ENCODE results near the gene TXNDC11.
"Not testable (repeated sequence)": the region's sequence is repeated elsewhere in the genome, so short reads cannot be mapped to it uniquely, and the experiment has no call there.

The TXNDC11 gene, protein sequence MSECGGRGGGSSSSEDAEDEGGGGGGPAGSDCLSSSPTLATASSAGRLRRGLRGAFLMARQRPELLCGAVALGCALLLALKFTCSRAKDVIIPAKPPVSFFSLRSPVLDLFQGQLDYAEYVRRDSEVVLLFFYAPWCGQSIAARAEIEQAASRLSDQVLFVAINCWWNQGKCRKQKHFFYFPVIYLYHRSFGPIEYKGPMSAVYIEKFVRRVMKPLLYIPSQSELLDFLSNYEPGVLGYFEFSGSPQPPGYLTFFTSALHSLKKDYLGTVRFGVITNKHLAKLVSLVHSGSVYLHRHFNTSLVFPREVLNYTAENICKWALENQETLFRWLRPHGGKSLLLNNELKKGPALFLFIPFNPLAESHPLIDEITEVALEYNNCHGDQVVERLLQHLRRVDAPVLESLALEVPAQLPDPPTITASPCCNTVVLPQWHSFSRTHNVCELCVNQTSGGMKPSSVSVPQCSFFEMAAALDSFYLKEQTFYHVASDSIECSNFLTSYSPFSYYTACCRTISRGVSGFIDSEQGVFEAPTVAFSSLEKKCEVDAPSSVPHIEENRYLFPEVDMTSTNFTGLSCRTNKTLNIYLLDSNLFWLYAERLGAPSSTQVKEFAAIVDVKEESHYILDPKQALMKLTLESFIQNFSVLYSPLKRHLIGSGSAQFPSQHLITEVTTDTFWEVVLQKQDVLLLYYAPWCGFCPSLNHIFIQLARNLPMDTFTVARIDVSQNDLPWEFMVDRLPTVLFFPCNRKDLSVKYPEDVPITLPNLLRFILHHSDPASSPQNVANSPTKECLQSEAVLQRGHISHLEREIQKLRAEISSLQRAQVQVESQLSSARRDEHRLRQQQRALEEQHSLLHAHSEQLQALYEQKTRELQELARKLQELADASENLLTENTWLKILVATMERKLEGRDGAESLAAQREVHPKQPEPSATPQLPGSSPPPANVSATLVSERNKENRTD

DNA sequence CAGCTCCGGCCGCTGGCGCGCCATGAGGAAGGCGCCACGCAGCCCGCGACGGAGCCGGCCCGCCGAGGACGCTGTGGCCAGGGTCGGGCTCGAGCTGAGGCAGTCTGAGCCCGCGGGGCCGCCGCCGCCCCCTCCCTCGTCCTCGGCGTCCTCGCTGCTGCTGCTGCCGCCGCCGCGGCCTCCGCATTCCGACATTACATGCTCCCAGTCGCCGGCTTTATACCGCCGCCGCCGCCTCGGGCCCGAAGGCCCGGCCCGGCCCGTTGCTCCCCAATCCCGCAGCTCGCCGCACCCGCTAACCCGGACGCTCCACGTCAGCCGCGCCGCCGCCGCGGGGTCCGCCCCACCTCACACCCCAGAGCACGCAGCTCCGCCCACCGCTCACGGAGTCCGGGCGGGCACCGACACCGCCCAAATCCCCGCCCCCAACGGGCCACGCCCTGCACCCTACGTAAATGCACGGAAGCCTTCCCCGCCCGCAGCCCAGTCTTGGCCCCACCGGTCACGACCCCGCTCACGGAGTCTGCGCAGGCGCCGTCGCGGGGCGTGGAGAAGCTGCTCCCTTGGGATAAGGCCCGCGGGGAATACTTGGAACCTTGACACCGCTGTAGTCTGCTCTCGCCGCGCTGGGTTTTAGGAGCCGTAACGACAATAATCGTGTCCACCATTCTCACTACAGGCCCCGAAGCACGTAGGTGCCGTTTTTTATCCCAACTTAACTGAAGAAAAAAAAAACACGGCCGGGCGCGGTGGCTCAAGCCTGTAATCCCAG is at the start of gene TXNDC11:
TSS of gene TXNDC11 (minus strand) at position 322 of the 772 bp plus-strand sequence. CDS start at position 195, 127 bp downstream.
- DNase-seq = peak; percentile 91 to 97

DNA sequence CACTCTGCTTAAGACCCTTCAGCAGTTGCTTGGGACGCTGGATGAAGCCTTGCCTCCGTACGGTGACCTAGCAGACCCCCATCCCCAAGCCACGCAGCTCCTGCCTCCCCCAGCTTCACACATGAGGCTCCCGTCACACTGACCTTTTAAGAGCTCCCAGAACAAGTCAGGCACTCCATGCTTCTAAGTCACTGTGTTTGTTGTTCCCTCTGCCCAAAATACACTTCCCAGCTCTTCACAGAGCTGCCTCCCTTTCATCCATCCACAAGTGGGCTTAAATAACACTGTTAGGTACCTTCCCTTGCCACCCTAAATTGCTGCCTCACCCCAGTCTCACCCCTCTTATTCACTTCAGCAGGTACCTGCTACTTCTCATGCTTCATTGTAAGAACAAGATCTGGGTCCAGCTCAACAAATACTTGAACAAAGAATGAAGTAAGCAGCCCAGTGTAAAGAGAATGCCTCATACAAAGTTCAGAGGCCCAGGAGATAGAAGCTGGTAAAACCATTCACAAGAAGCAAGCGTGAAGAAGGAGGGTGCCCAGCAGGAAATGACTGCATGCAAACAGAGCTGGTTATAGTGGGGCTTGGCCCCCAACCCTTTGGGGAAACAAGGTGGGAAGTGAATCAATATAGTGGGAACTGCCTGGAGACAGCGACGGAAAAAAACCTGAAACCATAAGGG is 48.6 kb upstream of the TXNDC11 start:
- no peak for DNase-seq

DNA sequence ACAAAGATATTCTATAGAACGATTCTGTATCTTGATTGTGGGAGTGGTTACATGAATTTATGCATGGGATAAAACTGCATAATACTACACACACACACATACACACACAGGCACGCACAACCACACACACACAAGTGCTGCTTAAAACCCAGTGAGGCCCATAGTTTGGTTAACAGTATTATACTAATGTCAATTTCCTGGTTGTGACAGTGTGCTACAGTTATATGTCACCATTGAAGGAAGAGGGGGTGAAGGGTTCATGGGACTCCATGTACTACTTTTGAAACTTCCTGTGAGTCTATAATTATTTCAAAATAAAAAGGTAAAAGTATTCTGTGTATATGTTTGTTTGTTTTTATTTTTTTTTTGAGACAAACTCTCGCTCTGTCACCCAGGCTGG is 46.3 kb upstream of the TXNDC11 start:
- no peak for DNase-seq

DNA sequence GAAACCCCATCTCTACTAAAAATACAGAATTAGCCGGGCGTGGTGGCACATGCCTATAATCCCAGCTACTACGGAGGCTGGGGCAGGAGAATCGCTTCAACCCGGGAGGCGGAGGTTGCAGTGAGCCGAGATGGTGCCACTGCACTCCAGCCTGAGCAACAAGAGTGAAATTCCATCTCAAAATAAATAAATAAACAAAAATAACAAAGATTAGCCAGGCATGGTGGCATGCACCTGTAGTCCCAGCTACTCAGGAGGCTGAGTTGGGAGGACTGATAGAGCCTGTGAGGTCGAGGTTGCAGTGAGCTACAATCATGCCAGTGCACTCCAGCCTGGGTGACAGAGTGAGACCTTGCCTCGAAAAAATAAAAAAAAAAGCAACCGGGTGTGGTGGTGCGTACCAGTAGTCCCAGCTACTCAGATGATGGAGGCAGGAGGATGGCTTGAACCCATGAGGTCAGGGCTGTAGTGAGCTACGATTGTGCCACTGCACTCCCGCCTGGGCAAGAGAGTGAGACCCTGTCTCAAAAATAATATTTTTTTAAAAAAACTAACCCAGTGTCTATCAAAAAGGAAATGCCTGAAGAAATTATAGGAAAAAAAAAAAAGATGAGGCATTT is 42.4 kb upstream of the TXNDC11 start:
- DNase-seq = not testable (repeated sequence)

DNA sequence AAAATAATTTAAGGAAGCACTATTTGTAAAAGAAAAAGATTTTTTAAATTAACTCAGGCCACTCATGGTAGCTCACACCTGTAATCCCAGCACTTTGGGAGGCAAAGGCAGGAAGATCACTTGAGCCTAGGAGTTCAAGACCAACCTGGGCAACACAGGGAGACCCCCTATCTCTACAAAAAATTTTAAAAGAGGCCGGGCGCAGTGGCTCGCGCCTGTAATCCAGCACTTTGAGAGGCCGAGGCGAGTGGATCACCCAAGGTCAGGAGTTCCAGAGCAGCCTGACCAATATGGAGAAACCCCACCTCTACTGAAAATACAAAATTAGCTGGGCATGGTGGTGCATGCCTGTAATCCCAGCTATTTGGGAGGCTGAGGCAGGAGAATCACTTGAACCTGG is 41.7 kb upstream of the TXNDC11 start:
- not testable (repeated sequence) for DNase-seq

DNA sequence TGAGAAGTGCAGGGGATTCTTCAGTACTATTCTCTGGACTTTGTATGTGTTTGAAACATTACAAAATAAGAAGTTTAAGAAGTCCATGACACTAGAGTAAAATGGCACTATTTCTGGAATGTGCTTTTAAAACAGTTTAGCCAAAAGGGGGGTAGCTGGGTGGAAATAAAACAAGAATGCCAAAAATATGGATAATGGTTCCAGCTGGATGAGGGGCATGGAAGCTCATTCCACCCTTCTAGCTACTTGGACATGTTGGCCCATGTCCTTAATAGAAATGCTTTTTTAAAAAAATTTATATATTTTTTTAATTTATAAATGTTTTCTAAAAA is 41.3 kb upstream of the TXNDC11 start:
- no peak for DNase-seq

DNA sequence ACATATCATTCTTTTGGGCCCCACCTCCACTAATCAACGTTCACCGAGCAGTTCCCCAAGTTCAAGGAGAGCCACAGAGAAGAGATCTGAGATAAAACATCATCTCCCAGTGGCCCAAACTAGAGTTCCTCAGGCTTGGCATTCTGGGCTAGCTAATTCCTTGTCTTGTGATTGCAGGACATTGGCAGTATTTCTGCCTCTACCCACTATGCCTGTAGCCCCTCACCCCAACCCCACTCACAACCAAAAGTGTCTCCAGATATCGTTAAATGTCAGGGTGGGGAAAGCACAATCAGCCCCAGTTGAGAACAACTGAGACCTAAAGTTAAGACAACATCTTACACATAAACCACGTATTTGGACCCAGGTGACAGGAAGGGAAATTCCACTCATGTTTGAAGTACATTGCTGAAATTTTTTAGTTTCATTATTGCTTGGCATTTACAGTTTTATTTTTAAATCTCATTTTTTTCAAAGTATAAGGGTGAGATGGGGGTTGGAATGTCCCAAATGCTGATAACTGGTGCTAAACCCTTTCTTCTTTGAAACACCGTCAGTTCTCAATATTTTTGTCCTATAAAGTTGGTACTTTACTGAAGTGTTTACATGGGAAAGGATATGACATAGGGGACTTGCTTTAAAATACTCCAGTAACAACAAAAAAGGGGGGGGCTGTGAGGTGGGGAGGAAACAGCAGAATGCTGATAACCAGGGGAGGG is 40.8 kb upstream of the TXNDC11 start:
- no peak for DNase-seq

DNA sequence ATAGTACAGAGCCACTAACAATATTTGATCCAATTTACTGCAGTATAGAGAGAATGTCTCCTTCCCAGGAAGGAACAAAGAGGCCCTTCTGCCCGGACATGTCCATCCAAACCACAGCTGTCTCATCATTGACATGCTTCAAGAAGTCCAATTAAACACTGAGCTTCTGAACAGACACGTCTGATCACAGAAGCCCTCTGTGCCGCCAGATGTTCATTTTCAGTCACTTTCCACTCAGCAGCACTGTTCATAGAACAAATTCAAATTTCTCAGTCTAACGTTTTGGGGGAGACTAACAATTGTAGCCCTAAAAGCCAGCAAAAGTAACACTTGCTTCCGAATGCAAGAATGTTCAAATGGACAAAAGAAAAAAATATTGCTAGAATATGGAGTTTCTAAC is 39.1 kb upstream of the TXNDC11 start:
- no peak for DNase-seq

DNA sequence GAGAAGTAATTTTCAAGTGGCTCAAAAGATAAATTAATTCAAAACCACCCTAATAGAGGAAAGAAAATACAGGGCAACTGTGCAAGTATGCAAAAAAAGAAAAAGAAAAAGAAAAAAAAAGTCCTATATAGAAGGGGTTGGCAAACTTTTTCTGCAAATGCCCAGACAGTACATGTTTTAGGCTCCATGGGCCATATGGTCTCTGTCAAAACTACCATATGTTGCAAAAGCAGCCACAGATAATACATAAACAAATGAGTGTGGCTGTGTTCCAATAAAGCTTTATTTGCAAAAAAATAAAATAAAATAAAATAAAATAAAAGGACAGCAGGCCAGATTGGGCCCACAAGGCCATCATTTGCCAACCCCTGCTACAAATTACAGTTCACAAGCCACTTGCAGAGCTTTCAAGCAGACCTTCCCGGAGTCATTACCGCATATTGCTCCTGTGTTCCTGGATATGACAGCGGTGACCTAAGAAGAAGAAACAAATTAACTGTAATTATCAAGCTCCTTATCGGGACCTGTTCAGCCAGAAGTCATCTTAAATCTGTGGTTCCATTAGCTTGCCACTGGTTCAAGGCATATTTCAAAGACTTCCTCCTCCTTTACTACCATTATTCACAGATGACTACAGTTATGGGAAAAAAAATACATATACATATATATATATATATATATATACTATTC is 38.5 kb upstream of the TXNDC11 start:
- DNase-seq = no peak

DNA sequence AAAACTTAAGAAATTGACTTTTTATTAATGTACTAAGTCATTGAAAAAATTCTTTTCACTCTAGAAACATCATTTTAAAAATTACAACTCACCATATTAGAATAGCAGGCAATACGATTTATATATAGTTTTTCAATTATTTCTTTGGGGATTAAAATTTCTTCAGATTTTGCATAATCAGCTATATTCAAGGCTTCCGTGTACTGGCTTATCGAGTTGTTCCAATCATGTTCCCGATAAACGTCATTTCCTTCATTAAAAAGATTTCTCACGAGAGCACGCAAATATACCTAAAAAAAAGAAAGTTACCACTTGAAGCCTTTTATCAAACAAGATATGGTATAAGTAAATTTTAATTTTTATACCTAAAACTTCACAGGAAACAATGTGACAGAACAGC is 36.4 kb upstream of the TXNDC11 start:
- DNase-seq = no peak

DNA sequence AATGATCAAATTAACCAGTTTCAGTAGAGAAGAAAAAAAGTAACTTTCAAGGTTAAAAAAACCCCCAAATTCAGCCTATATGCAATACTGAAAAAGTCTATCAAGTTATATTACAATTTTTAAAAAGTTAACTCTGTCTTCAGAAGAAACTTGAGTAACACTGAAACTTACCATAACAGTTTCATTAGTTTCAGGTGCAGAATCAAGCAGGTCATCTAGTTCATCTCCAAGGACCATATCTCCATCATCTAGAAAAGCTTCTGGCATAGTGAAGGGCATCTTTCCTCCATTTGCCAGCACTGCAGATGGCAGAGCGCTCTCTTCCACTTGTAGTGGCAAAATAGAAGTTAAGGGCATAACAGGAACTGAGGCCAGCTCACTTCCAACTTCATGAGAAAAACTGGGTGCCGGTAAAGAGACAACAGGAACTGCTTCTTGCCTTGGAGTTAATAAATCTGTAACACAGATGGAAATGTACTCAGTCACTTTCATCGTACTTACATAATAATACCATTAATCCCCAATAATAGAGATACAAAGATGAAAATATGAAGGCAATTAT is 31.5 kb upstream of the TXNDC11 start:
- no peak for DNase-seq

DNA sequence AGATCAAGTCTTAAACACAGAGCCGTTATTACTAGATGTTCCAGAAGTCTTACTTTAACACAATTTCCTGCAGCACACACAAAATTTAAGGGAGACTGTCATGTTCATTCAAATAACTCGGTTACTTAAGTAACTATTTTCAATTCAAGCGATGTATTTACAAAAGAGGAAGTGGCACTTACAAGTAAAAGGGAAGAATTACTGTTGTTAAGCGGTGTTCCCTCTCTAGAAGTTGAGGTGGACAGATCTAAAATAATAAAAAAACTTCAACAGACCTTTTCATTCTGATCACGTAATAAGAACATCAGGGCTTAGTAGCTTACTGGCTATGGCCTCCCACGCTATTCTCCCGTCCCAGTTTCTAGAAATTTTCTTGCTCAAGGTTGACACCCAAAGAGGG is 26.2 kb upstream of the TXNDC11 start:
- peak in 1 of 2 donors; percentile 71 for DNase-seq

DNA sequence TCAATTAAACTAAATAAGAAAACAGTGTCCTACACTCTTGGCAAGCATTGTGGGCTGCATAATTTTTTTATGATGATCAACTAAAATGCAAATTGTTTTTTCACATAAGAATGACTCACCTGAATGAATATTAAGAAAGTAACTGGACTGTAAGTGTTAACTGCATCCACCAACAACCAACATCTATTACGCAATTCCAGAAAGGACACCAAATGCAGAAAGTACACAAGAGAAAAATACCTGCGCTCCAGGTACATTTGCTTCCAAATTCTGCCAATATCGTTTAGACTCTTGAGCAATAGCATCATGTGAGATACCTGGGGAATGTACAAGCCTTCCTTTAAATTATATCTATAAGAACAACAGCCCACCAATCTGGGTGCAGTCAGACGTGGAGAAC is 19.8 kb upstream of the TXNDC11 start:
- no peak for DNase-seq

DNA sequence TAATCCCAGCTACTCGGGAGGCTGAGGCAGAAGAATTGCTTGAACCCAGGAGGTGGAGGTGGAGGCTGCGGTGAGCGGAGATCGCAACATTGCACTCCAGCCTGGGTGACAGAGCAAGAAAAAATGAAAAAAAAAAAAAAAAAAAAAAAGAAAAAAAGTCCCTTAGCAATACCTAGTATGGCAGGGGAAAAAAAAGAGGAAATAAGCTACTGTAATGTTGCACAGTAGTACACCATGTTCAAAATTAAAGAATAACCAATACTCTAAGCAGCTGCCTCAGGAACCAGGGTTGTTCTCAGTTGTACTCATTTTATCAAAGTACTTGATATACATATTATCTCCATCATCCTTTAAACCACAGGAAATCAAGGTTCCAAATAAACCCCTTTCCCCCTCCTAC is 17.3 kb upstream of the TXNDC11 start:
- DNase-seq = no peak

DNA sequence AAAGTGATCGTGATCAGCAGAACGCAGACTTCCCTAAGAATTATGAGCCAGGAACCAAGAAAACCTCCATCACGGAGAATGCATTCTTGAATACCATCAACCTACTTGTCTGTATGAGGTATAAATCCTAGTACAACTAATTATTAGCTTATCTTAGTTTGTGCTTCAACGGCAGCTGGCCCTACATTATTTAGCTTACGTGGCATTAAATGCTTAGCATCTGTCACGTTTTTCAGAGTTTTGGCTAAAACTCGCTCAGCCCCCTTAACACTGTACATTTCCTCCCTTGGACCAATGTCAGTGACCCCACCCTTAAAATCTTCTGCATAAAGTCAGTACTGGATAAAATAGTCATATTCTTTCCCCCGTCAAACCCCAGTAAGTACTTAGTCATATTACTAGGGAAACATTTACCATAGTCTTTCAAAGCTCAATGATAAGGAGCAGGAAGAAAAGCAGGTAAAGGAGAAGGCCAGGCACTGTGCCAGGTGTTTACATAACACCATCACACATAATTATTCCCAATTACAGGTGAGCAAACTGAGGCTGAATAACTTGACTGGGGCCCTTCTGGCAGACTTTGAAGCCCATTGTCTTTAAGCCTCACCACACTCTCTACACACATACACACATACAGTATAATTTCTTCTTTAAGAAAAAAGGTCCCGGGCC is 16.6 kb upstream of the TXNDC11 start:
- DNase-seq = no peak

DNA sequence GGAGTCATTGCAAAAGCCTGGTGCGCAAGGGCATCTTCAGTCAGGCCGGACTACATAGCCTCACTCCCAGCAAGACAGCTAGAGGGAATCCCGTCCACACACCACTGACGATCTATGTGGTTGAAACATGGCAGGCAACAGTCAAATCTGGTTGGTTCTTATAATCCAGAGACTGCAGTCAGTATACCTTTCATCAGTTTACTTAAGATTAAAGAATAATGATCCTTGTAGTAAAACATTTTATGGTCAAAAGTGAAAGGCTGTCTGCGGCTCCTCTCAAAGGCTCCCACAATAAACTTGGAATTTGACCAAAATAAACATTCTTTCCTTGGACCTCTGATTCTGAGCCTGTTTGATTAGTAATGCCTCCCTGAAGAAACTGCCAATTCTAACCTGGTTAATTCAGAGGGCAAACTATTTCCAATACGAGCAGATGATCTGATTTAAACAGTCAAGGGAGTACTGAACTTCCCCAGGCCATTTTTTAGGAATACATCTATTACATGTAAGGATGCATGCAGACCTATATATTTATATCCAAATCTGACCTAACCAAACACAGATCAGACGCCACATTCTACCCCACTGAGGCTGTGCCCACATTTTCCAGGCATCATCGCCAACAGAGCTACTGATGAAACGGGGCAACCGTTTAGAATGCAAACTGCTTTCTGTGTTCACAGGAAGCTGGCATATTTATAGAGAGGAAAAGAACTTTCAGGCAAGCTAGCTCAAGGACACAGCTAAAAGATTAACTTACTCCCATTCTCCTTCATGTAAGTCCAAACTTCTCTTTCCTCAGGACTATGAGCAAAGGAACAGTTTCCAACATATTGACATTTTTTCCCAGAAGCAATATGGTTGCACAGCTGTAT is 15.3 kb upstream of the TXNDC11 start:
- no peak for DNase-seq

DNA sequence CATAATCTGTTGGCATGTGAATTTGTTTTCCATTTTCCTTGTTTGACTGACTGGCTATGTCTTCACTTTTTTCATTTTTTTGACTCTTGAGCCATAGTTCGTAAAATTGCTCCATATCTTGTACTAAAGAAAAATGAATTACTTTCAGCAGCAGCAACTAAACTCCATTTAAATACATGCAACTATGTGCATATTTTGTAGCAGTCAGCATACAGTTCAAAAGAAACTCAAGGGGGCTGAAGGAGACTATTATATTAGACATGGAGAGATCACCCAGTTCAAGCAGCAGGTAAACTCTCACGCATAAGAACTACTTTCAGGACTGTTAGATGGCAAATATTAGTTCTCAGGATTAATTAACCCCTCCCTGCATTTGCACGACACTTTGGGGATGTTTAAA is 13.6 kb upstream of the TXNDC11 start:
- DNase-seq = no peak

DNA sequence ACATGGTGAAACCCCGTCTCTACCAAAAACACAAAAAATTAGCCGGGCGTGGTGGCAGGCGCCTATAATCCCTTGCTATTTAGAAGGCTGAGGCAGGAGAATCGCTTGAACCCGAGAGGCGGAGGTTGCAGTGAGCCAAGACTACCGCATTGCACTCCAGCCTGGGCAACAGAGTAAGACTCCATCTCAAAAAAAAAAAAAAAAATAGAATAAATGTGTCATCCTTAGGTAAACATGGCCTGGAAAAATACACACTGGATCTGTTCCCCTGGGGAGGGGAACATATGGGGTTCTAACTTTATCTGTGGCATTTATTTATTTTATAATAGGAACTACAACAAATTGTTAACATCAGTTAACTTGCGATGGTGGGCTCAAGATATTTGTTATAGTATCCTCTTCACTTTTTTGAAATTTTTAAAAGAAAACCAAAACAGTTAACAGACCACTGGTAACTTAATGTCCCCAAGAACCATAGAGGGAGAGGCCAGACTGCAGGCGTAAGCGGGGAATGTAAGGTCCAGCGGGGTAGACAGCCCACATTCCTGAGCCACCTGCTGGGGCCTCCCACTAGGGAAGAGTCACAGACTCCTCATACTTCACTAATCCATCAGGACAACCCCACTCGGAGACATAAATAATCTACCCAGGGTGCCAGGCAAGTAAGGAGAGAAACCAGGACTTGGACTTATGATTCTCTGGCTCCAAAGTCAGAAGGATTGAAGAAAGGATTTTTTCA is 12.5 kb upstream of the TXNDC11 start:
- no peak for DNase-seq

Data from bone marrow (tissue), 2 donors.